ENCODE data around the gene RASA1.

RASA1 gene

DNA sequence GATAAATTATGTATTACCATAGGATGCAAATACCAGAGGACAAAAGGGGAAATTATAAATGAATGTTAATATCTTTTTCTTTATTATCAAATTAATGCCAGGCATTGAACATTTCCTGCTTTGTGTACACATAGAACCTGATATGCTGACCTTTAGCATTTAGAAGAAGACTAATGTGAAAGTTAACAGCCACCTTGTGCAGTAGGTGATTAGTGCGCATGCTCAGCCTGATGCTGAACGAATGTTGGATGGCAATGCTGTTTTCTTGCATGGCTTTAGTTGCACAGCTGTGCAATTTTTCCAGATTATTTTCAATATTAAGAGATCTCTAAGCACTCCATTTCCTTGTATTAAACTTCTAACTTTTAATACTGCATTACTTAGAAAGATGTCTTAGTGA is 99.6 kb downstream of the RASA1 start:
- DNase-seq, result no peak

DNA sequence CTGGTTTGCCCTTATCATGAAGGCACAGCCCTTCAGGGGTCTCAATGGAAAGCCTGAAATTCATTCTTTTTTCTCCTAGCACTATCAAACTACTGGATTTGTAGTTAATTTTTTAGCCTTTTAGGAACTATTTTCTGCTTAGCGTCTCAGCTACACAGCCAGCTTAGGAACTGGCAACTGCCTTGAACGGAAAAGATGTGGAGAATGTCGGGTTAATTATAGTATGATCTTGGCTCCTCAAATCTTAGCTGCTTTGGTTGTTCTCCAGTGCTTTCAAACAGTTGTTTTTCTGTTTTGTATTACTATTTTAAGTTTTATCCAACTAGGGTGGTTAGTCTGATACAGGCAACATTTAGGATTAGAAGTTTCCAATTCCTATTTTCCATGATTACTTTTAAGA is 100.9 kb downstream of the RASA1 start:
- no peak for DNase-seq

DNA sequence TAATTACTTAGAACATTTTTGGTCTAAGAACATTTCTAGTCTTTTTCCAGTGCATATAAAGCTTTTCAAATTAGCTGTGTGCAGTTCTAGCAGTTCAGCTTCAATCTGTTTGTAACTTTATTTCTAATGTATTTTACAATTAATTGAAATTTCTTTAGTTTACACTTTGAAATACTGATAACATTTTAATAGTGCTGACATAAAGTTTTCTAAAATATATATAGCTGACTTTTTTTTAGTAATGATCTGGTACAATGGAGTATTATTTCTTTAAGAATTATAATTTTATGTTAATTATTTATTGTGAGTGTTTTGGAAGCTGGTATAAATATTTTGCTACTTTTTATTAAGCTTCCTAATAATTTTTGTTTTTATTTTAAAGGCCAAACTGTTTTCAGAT is 101.7 kb downstream of the RASA1 start:
- no peak for DNase-seq

DNA sequence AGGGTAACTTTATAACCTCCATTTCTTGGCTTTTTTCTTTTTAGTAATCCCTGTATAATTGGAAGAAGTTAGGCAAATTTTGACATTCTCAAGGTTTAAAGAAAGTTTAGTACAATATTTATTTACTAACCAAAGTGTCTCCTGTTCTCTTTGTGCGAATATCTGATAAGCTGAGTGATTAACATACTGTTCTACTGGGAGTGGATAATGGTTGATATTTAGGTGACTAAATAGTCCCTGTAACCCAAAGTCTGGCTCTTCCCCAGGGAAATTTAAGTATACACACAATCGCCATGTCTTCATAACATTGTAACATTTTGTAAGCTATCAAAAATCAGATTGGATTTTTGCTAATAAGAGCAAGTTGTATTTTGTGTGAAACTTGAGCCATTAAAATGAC is 105.0 kb downstream of the RASA1 start:
- DNase-seq, result no peak

DNA sequence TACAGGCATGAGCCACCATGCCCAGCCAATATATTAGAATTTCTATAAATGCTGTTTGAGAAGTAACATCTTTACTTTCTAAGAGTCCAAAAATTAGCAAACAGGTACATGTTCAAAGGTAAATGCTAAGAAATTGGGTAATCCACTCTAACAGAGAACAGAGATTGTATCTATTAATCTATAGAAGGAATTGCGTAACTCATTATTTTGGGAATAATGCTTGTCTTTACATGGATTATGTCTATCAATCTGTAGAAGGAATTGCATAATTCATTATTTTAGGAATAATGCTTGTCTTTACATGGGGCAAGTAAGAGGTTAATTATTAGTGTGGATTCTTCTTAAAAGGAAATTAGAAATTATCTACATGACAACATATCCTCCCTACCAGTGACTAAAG is 114.5 kb downstream of the RASA1 start:
- no peak for DNase-seq

DNA sequence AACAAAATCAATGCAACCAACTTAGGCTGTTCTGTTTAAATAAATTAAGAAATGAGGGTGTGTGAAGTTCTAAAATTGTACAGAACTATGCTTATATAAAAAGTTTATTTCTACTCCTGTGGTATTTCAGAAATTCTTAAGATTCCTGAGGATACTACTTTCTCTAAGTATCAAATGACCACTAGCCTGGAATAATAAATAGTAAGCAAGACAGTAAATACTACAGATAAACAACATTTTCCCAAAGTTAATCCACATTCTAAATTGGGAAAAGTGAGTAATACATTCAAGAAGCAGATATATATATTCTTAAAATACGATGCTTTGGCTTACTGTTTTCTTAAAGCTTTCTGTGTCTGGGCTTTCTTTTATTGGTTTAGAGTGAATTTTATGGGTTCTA is 115.5 kb downstream of the RASA1 start:
- DNase-seq, result no peak

DNA sequence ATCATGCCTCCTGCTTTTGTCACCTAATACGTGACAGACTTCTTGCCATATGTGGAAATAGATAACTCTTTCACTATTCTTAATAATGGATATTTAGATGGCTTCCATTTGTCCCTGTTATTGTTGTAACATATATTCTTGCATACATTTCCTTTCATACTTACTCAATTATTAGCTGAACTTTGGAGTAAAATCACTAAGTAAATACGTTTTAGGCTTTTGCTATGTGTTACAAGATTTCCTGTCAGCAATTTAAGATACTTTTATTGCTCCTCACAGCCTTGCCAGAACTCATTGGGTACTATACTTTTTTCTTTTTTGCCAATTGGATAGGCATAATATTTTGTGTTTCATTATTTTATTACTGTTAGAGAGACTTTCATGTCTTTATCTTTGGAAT is 118.1 kb downstream of the RASA1 start:
- DNase-seq, result no peak

DNA sequence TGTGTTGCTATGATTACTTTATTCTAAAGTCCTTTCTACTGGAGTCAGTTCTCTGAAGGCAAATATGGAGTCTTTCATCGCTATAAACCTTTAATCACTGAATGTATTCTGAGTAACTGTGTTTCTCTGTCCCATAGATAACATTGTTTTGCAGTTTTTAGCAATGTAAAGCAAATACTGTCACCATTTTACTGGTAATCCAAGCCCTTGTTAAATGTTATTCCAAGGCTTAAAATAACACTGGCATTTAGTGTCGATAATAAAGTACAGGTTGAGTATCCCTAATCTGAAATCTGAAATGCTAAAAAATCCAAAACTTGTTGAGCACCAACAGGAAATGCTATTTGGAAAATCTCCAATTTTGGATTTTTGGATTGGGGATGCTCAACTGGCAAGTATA is 120.4 kb downstream of the RASA1 start:
- no peak for DNase-seq

DNA sequence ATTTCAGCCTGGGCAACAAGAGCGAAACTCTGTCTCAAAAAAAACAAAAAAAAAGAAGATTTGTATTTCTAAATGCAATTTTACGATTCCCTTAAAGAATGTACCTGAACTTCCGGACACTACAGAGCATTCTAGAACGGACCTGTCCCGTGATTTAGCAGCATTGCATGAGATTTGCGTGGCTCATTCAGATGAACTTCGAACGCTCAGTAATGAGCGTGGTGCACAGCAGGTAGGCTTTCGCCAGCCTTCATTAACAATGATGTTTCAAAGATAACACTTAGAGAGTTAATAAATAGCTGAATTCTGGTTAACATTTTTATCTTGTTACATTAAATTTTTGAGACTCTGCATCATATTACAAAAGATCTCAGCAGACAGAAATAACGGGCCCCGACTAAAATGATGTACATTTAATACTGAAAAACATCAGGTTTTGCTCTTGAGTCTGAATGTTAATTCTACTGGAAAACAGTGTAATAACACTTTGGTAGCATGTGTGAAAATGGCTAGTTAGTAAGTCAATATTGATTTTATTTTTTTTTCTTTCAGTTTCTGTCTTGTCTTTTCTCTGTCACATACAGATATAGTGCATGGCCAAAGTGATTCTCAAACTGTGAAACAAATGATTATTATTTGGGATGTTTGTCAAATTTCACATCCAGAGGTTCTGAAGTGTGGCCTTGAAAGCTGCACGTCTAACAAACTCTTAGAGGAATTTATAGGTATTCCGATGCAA is 121.8 kb downstream of the RASA1 start:
- no peak for DNase-seq

DNA sequence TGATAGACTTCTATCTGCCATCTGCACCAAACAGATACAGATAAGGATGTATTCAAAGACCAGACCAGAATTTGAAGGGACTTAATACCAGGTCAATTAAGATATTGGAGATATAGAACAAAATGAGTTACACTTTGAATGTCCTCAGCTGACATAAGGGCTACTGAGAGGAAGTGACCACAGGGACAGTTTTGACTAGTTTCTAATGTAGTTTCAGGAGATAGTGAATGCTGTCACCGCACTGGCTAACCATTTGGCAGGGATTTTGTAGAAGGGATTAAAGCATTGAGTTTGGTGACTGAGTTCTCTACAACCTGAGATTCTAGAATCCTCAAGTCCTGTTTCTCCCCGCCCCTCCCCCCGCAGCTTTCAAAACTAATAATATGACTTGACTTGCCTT is 122.4 kb downstream of the RASA1 start:
- DNase-seq, result no peak

DNA sequence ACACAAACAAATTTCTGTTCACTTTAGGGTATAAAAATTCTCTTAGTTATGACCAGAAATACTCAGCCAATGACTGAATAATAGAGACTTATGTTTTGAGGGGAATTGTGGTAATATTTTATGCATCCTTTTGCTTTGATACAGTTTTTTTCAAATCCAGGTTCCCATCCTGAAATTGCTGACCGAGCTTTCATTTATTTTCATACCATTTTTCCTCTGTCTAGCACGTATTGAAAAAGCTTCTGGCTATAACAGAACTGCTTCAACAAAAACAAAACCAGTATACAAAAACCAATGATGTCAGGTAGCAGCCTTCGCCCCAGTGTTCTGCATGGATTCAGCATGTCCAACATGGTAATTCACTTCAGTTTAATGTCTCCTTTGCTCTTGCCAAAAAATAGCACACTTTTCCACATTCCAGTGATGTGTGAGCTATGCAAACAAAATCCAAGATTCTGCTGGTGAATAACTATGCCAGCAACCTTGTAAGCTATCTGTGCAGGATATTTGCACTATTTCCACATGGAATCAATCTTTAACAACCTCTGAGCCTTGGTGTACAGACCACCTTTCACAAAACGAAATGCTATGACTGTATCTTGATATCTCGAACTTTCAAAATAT is 123.0 kb downstream of the RASA1 start:
- no peak for DNase-seq

DNA sequence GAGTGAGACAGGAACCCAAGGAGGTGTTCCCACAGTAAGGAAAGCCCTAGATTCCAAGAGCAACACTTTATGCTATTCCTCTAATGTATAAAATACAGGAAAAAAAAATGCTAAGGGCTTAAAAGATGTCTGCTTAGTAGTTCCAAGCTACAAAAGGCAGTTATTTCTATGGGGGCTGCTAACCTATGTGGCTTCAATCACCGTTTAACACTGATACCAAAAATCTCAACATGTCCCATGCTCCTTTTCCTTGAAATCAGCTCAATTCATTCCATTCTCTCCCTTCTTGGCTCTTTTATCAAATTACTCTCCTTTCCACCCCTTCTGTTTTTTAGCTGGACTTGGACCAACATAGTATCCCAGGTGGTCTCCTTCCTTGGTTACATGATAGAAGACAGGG is 124.5 kb downstream of the RASA1 start:
- DNase-seq, result no peak

DNA sequence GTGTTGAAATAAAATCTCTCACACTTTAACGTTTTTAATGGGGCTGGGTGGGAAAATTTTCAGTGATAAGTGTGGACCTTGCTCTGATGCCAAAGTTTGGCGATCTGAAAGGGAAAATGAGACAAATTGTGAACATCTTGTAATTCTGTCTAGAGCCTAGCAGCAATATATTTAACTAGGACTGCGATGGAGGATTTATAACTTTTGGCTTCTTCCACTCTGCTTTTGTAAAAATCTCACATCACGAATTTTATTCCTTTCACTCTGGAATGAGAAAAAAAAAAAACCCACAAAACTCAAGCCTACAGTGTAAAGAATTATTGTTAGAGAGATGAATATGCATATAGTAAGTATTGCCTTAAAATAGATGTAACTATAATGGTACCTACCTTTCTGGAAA is 125.1 kb downstream of the RASA1 start:
- no peak for DNase-seq

DNA sequence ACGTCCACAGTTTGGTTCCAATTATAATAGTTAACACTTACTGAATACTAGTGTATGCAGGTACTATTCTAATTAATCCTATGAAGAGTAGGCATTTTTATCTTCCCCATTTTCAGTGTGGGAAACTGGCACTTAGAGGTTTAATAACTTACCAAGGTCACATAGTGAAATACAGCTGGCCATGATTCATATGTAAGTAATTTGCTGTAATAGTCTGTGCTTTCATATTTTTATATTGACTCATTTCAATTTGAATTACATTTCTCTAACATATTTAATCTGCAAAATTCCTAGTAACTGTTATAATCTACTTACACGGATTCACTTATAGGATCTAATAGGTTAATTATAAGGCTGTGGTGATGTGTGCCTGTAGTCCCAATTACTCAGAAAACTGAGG is 125.6 kb downstream of the RASA1 start:
- DNase-seq, result no peak

DNA sequence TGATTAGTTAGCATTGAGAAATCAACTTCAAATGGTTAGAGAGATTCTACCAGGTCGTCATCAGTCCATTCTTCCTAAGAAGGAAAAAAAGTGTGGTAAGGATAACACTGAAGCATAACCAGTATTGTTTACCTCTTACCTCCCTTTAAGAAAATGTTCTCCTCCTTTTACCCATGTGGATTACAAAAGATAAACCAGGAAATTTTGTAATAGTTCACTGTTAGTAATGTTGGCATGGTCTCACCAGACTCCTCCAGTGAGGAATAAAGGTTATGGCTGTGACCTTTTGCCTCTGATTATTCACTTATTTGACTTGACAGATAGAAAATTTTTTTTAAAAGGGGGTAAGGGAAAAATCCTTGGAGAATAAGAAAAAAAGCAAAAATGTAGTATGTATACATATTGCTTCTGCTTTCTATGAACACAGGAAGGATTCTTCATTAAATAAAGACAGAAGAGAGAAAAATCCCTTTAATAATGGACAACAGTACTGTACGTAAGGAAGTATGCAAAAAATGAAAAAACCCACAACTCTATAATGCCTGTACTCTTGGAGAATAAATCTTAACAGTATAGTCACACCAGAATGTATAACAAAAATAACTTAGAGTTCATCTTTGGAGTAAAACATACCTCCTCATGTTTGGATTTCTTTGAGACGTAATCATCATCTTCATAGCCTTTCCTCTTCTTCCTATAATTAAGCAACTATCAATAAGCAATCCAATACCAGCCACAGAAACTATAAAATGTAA is 126.9 kb downstream of the RASA1 start:
- no peak for DNase-seq

DNA sequence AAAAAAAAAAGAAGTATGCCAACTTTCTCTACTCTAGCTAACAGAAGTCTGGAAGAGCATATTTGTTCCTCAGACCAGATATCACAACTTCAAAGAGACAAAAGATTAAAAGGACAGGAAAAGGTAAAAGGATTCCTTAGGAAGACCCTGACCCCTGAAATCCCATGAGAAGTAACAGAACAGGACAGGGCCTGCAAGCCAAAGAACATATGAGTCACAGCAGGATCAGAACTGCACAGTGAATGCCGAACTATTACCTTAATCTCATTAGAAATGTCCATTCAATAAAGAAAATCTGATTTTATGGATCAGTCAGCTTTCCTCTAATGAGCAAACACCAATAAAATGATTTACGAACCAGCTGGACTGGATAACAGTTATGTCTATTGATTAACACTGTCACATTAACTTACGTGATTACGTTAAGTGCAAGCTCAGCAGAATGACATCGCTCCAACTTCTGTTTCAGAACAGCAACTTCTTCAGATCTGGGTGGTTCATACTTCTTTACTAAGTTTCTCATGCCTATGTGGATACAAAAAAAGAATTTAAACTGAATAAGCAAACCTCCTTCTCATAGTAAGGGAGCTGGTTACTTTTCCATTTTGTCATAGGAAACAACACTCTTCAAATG is 131.4 kb downstream of the RASA1 start:
- no peak for DNase-seq

DNA sequence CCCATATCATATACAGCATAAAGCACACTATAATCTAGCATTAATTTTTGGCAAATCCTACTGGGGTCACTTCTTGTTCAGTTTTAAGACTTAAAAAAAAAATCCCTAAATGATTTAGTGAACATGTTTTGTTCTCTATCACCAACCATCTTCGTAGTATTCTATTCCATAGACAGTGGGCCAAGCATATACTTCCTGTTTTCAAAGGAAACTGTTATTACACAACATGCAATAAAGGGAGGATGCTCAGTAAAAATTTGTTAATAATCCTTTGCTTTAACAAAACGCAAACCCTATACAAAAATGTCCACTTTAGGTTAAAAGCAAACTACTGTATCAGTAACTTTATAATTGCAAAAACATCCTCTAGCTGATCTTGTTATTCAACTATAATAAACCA is 132.0 kb downstream of the RASA1 start:
- no peak for DNase-seq

DNA sequence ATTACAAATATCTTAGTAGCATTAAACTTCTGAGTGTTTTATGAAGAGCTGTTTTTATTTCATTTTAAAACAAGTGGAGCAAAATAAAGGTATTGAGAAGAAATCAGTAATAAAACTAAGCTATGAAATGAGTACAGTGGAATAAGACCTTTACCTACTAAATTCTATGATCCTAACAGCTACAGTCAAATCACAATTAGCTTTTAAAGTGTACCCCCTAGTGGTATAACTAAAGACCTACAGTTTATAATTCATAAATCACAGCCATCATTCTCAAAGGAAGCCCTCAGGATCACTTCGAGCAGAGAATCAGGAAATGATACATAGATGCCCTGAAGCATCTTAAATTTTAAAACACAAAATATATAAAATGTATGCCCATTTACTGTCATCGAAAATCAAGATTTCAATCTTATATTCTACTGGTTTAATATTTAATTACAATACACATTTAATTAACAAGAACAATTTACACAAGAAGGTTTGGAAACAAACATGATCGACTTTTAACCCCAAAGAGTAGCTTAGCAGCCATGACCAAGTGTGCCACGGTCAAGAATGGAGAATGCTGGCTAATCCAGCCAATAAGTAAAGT is 132.7 kb downstream of the RASA1 start:
- DNase-seq, result peak; percentile 50

DNA sequence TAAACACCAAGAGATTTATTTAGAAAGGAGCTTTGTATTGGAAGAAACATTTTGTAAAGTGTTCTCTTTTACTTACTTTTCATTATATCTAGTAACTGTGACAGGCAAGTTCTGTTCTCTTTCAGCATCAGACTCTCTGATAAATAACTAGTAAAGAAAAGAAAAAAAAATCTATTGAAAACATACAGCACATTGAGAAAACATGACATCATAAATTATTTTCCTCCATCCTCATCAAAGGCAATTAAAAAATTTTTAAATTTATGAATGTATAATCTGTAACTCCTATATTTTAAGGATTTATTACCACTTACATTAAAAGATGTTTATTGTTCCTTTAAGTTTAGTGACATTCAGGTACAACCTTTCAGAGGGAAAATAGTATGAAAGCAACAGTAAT is 133.9 kb downstream of the RASA1 start:
- no peak for DNase-seq

DNA sequence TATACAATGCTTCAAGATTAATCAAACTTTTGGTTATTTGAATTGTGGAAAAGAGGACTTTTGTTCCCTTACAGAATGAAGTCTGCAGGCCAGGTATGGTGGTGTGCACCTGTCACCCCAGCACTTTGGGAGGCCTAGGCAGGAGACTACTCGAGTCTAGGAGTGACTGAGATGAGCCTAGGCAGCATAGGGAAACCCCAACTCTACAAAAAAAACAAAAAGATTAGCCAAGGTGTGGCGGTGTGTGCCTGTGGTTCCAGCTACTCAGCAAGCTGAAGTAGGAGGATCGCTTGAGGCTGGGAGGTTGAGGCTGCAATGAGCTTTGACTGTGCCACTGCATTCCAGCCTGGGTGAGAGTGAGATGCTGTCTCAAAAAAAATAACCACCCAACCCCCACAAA is 135.7 kb downstream of the RASA1 start:
- DNase-seq, result no peak

DNA sequence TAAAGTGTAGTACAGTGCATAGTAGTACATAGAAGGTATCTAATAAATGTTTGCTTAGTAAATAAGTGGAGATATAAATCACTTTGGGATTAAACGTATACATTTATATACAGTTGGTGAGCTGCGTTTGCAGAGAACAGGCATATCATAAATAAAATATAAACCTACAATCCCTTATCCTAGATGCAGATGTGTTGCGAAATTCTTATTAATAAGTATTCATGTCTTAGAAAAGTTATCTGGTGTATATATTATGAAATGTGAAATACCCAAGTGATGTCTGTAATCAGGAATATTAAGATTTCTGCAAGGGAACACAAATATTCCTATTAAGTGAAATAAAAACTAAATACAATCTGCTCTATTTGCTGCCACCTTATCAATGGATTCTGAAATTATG is 136.2 kb downstream of the RASA1 start:
- no peak for DNase-seq

DNA sequence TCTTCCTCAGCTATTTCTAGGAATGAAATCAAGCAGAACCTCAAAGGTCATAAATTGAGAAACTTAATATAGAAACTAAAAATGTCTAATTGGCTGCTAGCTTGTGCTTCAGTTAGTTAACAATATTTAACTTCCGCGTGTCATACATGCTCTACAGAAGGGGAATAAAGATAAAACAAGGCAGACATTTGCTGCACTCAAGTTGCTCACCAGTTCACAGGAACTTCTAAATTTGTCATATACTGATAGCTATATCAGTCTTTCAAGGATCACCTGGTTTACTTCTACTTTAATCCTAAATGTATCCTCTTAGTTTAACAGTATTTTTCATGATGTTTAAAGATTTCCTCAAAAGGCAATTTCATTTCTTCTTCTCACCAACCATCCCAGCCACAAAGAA is 136.7 kb downstream of the RASA1 start:
- no peak for DNase-seq

DNA sequence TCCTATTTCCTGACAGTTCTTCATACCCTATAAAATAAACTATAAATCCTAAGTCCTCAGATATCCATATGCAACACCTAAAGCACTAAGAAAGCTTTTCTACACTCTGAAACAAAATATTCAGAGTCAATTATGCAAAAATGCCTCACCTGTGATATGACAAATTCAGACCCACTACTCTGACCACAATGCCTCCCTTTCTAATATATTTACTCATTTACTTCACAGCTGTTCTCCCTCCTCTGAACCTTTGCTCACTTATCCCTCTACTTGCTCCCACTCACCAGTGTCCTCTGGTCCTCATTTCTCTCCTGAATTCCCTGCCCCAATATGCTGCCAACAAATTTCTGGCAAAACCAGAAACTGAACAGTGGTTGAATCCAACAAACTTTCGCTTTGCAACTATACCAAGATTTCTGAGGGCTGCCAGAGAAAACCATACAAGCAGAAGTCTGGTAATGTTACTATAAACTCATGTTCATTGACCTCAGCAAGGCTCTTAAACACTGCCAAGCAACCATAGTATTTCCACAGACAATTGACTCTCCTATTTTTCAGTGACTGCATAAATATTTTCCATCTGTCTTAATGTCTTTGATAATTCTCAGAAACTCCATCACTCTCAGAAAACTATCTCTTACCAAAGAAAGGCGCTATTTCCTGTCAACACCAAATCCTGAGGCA is 137.9 kb downstream of the RASA1 start:
- DNase-seq, result no peak

Measured in eye (tissue), 1 donor.